Measurements from ENCODE around the gene IRF4.
A peak's percentile ranks its signal among the peaks of the same experiment; 100 is the strongest.

DNA sequence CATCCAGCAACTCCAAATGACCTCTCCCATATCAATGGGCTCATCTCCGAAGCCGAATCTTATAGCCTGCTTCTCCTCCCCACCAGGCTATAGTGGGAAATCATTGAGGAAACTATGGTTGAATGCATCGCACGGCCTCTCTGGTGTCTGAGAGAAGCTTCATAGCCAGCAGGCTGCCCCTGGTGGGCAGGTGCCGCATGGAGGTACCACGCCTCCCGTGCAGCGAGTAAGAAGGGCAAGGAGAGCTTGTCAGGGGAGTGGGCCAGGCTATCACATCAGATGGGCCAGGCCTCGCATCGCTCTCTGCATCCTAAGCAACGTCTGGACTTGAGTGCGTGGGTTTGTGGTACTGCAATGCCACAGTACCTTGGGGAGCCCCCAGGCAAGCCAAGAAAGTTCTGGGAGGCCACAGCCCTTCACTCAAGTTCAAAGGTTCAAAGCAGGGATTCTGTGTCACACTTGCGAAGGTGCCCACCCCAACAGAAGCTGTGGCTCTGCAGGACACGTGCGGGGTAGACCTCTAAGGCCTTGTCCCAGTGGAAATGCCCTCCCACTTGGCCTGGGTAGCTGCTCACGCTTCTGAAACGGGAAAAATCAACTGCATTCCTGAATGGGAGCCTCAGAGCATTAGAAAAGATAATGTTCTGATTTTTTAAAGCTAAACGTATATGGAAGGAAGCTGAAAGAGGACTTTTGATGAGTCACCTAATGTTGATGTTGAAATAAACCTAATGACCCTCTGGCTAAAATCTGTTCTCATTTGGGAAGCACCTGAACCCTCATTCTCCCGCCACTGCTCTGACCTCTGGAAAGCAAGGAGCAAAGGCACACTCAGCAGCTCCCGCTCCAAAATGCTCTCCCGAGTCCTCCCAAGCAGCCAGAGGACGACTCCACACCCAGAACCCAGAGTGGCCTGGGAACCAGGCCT, 8.4 kb upstream of the IRF4 start:
- TF ChIP-seq, protein P1, sequence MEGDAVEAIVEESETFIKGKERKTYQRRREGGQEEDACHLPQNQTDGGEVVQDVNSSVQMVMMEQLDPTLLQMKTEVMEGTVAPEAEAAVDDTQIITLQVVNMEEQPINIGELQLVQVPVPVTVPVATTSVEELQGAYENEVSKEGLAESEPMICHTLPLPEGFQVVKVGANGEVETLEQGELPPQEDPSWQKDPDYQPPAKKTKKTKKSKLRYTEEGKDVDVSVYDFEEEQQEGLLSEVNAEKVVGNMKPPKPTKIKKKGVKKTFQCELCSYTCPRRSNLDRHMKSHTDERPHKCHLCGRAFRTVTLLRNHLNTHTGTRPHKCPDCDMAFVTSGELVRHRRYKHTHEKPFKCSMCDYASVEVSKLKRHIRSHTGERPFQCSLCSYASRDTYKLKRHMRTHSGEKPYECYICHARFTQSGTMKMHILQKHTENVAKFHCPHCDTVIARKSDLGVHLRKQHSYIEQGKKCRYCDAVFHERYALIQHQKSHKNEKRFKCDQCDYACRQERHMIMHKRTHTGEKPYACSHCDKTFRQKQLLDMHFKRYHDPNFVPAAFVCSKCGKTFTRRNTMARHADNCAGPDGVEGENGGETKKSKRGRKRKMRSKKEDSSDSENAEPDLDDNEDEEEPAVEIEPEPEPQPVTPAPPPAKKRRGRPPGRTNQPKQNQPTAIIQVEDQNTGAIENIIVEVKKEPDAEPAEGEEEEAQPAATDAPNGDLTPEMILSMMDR (conservative IDR thresholded peaks at IDR 0.05; ENCODE audit: low read depth in 2 of 2): peak; percentile 17 to 31; a peak in 1 of 4 replicates
- TF ChIP-seq POLR2AphosphoS5 (IDR thresholded peaks at IDR 0.05; ENCODE audit: low read depth) (no peak), EZH2 (IDR thresholded peaks at IDR 0.05; ENCODE audit: low read depth, unreplicated experiment) (no peak), EZH2phosphoT487 (IDR thresholded peaks at IDR 0.05; ENCODE audit: unreplicated experiment) (no peak), ZNF114 (CRISPR knock-in tag; IDR thresholded peaks at IDR 0.05) (no peak), NANOG (IDR thresholded peaks at IDR 0.05; ENCODE audit: borderline replicate concordance) (no peak), CREB1 (CRISPR knock-in tag; IDR thresholded peaks at IDR 0.05; ENCODE audit: low read depth) (no peak), JUNB (IDR thresholded peaks at IDR 0.05; ENCODE audit: unreplicated experiment) (no peak), ZNF331 (CRISPR knock-in tag; IDR thresholded peaks at IDR 0.05; ENCODE audit: low read depth) (no peak), STAT1 (IDR thresholded peaks at IDR 0.05; ENCODE audit: unreplicated experiment) (no peak)
- TF ChIP-seq, protein P2, sequence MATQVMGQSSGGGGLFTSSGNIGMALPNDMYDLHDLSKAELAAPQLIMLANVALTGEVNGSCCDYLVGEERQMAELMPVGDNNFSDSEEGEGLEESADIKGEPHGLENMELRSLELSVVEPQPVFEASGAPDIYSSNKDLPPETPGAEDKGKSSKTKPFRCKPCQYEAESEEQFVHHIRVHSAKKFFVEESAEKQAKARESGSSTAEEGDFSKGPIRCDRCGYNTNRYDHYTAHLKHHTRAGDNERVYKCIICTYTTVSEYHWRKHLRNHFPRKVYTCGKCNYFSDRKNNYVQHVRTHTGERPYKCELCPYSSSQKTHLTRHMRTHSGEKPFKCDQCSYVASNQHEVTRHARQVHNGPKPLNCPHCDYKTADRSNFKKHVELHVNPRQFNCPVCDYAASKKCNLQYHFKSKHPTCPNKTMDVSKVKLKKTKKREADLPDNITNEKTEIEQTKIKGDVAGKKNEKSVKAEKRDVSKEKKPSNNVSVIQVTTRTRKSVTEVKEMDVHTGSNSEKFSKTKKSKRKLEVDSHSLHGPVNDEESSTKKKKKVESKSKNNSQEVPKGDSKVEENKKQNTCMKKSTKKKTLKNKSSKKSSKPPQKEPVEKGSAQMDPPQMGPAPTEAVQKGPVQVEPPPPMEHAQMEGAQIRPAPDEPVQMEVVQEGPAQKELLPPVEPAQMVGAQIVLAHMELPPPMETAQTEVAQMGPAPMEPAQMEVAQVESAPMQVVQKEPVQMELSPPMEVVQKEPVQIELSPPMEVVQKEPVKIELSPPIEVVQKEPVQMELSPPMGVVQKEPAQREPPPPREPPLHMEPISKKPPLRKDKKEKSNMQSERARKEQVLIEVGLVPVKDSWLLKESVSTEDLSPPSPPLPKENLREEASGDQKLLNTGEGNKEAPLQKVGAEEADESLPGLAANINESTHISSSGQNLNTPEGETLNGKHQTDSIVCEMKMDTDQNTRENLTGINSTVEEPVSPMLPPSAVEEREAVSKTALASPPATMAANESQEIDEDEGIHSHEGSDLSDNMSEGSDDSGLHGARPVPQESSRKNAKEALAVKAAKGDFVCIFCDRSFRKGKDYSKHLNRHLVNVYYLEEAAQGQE (IDR thresholded peaks at IDR 0.05; ENCODE audit: unreplicated experiment): no peak
- TF ChIP-seq, protein P3, sequence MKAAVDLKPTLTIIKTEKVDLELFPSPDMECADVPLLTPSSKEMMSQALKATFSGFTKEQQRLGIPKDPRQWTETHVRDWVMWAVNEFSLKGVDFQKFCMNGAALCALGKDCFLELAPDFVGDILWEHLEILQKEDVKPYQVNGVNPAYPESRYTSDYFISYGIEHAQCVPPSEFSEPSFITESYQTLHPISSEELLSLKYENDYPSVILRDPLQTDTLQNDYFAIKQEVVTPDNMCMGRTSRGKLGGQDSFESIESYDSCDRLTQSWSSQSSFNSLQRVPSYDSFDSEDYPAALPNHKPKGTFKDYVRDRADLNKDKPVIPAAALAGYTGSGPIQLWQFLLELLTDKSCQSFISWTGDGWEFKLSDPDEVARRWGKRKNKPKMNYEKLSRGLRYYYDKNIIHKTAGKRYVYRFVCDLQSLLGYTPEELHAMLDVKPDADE (IDR thresholded peaks at IDR 0.05): no peak
- TF ChIP-seq, protein P4, sequence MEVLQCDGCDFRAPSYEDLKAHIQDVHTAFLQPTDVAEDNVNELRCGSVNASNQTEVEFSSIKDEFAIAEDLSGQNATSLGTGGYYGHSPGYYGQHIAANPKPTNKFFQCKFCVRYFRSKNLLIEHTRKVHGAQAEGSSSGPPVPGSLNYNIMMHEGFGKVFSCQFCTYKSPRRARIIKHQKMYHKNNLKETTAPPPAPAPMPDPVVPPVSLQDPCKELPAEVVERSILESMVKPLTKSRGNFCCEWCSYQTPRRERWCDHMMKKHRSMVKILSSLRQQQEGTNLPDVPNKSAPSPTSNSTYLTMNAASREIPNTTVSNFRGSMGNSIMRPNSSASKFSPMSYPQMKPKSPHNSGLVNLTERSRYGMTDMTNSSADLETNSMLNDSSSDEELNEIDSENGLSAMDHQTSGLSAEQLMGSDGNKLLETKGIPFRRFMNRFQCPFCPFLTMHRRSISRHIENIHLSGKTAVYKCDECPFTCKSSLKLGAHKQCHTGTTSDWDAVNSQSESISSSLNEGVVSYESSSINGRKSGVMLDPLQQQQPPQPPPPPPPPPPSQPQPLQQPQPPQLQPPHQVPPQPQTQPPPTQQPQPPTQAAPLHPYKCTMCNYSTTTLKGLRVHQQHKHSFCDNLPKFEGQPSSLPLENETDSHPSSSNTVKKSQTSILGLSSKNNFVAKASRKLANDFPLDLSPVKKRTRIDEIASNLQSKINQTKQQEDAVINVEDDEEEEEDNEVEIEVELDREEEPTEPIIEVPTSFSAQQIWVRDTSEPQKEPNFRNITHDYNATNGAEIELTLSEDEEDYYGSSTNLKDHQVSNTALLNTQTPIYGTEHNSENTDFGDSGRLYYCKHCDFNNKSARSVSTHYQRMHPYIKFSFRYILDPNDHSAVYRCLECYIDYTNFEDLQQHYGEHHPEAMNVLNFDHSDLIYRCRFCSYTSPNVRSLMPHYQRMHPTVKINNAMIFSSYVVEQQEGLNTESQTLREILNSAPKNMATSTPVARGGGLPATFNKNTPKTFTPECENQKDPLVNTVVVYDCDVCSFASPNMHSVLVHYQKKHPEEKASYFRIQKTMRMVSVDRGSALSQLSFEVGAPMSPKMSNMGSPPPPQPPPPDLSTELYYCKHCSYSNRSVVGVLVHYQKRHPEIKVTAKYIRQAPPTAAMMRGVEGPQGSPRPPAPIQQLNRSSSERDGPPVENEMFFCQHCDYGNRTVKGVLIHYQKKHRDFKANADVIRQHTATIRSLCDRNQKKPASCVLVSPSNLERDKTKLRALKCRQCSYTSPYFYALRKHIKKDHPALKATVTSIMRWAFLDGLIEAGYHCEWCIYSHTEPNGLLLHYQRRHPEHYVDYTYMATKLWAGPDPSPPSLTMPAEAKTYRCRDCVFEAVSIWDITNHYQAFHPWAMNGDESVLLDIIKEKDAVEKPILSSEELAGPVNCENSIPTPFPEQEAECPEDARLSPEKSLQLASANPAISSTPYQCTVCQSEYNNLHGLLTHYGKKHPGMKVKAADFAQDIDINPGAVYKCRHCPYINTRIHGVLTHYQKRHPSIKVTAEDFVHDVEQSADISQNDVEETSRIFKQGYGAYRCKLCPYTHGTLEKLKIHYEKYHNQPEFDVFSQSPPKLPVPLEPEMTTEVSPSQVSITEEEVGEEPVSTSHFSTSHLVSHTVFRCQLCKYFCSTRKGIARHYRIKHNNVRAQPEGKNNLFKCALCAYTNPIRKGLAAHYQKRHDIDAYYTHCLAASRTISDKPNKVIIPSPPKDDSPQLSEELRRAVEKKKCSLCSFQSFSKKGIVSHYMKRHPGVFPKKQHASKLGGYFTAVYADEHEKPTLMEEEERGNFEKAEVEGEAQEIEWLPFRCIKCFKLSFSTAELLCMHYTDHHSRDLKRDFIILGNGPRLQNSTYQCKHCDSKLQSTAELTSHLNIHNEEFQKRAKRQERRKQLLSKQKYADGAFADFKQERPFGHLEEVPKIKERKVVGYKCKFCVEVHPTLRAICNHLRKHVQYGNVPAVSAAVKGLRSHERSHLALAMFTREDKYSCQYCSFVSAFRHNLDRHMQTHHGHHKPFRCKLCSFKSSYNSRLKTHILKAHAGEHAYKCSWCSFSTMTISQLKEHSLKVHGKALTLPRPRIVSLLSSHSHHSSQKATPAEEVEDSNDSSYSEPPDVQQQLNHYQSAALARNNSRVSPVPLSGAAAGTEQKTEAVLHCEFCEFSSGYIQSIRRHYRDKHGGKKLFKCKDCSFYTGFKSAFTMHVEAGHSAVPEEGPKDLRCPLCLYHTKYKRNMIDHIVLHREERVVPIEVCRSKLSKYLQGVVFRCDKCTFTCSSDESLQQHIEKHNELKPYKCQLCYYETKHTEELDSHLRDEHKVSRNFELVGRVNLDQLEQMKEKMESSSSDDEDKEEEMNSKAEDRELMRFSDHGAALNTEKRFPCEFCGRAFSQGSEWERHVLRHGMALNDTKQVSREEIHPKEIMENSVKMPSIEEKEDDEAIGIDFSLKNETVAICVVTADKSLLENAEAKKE (CRISPR knock-in tag; IDR thresholded peaks at IDR 0.05): no peak

All from GM23338 (cell line).